Fibroblast of skin of scalp (primary cell): ENCODE results near the gene POTEH.
"Not testable (repeated sequence)": the region's sequence is repeated elsewhere in the genome, so short reads cannot be mapped to it uniquely, and the experiment has no call there.

Experiments used
- DNase-seq: peaks from one replicate; pipeline ENCODE4 v3.0.0-alpha.2; 2013

POTEH gene

DNA sequence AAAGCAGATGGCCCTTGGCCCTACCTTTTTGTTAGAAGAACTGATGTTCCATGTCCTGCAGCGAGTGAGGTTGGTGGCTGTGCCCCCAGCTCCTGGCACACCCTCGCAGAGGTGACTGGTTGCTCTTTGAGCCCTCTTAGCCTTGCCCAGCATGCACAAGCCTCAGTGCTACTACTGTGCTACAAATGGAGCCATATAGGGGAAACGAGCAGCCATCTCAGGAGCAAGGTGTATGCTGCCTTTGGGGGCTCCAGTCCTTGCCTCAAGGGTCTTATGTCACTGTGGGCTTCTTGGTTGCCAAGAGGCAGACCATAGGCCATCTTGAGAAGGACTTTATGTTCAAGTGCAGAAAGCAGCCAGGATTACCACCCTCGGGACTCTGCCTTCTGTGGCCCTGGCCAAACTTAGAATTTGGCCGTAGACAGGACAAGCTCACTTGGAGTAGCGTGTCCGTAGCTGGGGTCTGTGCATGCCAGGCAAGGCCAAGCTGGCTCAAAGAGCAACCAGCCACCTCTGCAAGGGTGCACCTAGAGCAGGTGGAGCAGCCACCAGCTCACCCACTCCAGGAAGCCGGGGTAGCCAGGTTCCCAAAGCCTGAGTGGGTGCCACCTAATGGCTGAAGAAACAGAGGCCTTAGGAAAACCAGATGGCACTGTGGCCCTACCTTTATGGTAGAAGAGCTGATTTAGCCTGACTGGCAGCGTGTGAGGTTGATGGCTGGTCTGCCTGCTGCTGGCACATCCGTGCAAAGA is 48.5 kb downstream of the POTEH start:
- DNase-seq = not testable (repeated sequence)

DNA sequence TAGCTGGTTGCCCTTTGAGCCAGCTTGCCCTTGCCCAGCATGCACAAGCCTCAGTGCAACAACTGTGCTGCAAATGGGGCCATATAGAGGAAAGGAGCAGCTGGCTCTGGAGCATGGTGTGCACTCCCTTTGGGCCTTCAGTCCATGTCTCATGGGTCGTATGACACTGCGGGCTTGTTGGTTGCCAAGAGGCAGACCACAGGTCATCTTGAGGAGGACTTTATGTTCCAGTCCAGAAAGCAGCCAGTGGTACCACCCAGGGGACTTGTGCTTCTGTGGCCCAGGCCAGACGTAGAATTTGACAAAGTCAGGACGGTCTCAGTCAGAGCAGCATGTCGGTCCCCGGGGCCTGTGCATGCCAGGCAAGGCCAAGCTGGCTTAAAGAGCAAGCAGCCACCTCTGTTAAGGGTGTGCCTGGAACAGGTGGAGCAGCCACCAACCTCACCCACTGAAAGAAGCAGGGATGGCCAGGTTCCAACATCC is 49.1 kb downstream of the POTEH start:
- not testable (repeated sequence) for DNase-seq

DNA sequence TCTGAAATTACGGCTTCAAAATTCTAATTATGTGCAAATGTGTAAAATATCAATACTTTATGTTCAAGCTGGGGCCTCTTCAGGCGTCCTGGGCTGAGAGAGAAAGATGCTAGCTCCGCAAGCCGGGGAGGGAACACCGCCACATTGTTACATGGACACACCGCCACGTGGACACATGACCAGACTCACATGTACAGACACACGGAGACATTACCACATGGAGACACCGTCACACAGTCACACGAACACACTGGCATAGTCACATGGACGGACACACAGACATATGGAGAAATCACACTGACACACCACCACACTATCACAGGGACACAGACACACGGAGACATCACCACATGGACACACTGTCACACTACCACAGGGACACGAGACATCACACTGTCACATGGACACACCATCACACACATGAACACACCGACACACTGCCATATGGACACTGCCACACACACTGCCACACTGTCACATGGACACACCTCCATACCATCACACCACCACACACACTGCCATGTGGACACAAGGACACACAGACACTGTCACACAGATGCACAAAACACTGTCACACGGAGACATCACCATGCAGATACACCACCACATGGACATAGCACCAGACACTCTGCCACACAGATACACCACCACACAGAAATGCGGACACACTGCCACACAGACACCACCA is 58.0 kb downstream of the POTEH start:
- not testable (repeated sequence) for DNase-seq

DNA sequence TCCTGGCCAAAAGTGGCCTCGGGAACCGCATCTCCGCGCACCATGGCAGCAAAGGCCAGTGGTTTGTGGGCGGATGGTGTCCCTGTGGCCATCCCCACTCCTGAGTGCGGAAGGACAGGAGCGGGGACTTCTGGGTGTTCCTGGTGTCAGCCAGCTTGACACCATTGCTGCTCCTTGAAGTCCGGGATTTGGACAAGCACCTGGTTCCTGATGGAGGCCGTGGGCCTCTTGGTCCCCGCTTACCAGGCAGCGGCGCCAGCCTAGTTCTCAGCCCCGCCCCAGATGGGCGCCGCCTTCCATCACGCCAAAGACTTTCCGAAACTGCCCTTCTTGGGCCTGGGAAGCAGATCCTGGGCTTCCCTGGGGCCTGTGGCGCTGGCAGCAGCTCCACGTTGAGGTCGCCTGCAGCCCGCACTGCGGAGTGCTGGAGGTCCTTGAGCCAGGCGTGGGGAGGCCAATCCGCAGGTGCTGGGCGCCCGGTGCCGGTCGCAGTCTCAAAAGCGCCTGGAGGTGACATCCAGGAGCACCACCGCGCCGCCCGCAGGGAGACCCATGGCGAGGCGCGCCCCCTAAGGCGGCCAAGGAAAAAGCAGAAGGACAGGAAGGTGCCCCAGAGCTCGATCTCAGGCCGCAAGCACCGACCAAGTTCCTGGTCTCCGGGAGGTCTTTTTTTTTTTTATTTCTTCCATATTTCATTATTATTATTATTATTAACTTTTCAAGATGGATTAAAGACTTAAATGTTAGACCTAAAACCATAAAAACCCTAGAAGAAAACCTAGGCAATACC is 59.5 kb downstream of the POTEH start:
- DNase-seq = not testable (repeated sequence)

DNA sequence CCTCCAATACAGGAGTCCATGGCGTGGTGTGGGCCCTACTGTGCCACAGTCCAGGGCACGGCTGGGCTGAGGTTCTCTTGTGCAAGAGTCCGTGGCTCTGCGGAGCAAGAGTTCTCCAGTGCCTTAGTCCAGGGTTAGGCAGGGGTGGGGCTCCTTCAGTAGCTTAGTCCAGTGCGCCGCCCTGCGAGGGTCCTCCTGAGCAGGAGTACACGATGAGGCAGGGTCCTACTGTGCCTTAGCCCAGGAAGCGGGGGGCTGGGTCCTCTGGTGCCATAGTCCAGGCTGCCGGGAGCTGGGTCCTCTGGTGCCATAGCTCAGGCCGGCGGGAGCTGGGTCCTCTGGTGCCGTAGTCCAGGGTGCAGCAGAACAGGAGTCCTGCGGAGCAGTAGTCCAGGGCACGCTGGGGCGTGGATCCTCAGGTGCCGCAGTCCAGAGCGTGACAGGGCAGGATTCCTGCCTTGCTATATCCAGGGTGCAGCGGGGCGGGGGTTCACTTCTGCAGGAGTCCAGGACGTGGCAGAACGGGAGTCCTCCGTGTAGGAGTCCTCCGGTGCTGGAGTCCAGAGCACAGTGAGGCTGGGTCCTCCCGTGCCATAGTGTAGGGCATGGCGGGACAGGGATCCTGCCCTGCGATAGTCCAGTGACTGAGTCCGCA is 69.7 kb downstream of the POTEH start:
- DNase-seq = not testable (repeated sequence)

DNA sequence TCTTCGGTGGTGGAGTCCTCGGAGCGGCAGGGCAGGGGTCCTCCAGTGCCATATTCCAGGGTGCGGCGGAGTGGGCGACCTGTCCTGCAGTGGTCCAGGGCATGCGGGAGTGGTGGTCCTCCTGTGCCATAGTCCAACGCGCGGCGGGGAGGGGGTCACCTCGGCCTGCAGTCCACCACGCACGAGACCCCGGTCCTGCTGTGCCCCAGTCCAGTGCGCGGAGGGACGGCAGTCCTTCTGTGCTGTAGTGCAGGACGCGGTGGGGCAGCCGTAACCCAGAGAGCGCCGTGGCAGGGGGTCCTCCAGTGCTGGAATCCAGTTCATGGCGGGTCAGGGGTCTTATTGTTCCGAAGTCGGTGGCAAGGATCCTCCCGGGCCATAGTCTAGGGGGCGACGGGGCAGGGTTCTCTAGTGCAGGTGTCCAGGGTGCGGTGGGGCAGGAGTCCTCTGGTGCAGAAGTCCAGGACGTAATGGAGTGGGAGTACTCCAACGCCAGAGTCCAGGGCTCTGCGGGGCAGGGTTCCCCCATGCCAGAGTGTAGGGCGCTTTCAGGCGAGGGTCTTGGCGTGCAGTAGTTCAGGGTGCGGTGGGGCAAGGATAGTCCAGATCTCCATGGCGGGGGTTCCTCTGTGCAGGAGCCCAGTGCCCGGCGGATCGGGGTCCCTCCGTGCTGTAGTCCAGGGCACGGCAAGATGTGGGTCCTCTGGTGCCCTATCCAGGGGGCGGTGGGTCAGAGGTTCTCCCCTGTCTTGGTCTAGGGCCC is 70.7 kb downstream of the POTEH start:
- not testable (repeated sequence) for DNase-seq

DNA sequence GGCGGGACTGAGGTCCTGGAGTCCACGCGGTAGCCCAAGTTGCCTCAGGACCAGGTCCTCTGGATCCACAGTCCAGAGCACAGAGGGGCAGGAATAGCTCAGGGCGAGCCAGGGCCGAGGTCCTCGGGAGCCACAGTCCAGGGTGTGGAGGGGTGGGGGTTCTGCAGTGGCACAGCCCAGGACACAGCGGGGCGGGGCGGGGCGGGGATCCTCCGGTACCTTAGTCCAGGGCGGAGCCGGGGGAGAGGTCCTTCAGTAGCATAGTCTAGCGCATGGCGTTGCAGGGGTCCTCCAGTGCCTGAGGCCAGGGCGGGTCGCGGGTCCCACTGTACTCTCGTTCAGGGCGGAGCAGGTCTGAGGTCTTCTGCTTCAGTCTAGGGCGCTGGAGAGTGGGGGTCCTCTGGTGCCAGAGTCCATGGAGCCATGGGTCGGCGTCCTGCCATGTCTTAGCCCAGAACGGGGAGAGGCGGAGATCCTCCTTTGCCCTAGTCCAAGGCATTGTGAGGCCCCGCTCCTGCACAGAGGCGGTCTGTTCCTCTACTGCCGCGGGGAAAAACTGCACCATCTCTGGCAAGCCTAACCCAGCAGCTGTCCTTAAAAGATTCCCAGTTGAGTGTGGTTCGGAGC is 71.4 kb downstream of the POTEH start:
- DNase-seq = not testable (repeated sequence)

DNA sequence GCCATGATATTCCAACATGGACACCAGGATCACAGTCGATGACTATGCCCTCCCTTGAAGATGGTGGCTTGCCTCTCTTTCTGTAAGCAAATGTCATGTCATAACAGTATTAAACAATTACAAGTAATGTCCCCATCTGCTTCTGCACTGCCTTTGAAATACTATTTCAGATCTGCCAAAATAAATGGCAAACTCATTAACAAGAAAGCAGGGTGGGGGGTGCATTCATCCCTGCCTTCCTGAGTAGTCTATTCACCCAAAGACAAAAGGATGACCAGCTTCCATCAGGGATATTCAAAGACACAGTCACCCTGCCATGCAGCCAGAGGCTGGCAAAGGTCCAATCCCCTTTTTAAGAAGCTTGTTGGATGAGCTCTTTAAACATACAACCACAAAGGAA is 73.7 kb downstream of the POTEH start:
- DNase-seq = not testable (repeated sequence)
